Measurements from ENCODE around the gene SMPD3.

- peak; percentile 38 to 70 for TF ChIP-seq POLR2A (IDR thresholded peaks at IDR 0.05)
- TF ChIP-seq CTCF (IDR thresholded peaks at IDR 0.05): peak in 3 of 4 experiments; percentile 16 to 61 (median 40)
These were observed 137.4 kb downstream of the SMPD3 start, which contains the start of the genes PRMT7 and SLC7A6OS for GRCh38 chr16:68310774-68311511.

All from uterus (tissue), 2 donors.